HepG2 (cell line): ENCODE results near the gene KLHL36. TPM values are rescaled to one million over a fixed set of nuclear protein-coding genes. Genes with fewer than 3 reads are reported as not detected.

Experiments used
- KDM2A ChIP-seq: sonication (generic); formaldehyde crosslinking; IDR thresholded peaks from 2 replicates; pipeline ENCODE4 v1.4.0; 2020; ENCODE audit warnings: low read depth, missing genetic modification reagents, borderline replicate concordance
- MAFF ChIP-seq: IDR thresholded peaks from 2 replicates; pipeline ENCODE4 v1.6.1; 2011; ENCODE audit warnings: low read depth, low read length, improper control_type of control experiment
- MAZ ChIP-seq, 2 experiments: sonication (generic) in 1 of 2; formaldehyde crosslinking in 1 of 2; IDR thresholded peaks; 2 replicates each; pipeline versions ENCODE4 v1.5.0 to v1.6.1; 2012 to 2020; ENCODE audit warnings: low read depth in 2 of 2, mild to moderate bottlenecking in 2 of 2, borderline replicate concordance in 1 of 2, improper control_type of control experiment in 1 of 2, low read length in 1 of 2, missing genetic modification reagents in 1 of 2, moderate library complexity in 1 of 2
- MIXL1 ChIP-seq: IDR thresholded peaks from 2 replicates; pipeline ENCODE4 v1.6.1; 2016
- PBX3 ChIP-seq: sonication (generic); formaldehyde crosslinking; IDR thresholded peaks from 2 replicates; pipeline ENCODE4 v1.8.1; 2023; ENCODE audit warnings: missing genetic modification reagents, inconsistent platforms, borderline replicate concordance
- RERE ChIP-seq: IDR thresholded peaks from 2 replicates; pipeline ENCODE4 v1.6.1; 2016; ENCODE audit warnings: low read depth, missing genetic modification reagents, missing compliant biosample characterization
- RFXAP ChIP-seq: sonication (generic); formaldehyde crosslinking; IDR thresholded peaks from 2 replicates; pipeline ENCODE4 v1.4.0; 2020; ENCODE audit warnings: missing genetic modification reagents, borderline replicate concordance
- SKIL ChIP-seq: sonication (generic); formaldehyde crosslinking; IDR thresholded peaks from 2 replicates; pipeline ENCODE4 v1.8.0; 2022; ENCODE audit warnings: missing genetic modification reagents, mild to moderate bottlenecking, moderate library complexity, borderline replicate concordance
- USF2 ChIP-seq, 2 experiments: sonication (generic) in 1 of 2; formaldehyde crosslinking in 1 of 2; IDR thresholded peaks; 2 replicates each; pipeline versions ENCODE4 v1.5.1 to v1.6.1; 2011 to 2020; ENCODE audit warnings: borderline replicate concordance in 1 of 2, low read depth in 1 of 2, low read length in 1 of 2, mild to moderate bottlenecking in 1 of 2, missing genetic modification reagents in 1 of 2, moderate library complexity in 1 of 2
- ZFX ChIP-seq: sonication (generic); formaldehyde crosslinking; IDR thresholded peaks from 2 replicates; pipeline ENCODE4 v1.4.0; 2020; ENCODE audit warnings: mild to moderate bottlenecking, low read depth, missing genetic modification reagents, moderate library complexity
- ZNF451 ChIP-seq: sonication (generic); formaldehyde crosslinking; IDR thresholded peaks from 2 replicates; pipeline ENCODE4 v1.5.0; 2020; ENCODE audit warnings: mild to moderate bottlenecking, missing genetic modification reagents
- ZNF564 ChIP-seq: sonication (generic); formaldehyde crosslinking; IDR thresholded peaks from 2 replicates; pipeline ENCODE4 v1.8.1; 2023; ENCODE audit warnings: mild to moderate bottlenecking, missing genetic modification reagents
- ZNF614 ChIP-seq: IDR thresholded peaks from 2 replicates; pipeline ENCODE4 v1.6.1; 2018; ENCODE audit warnings: missing biosample characterization, missing genetic modification reagents, inconsistent platforms, borderline replicate concordance
- ZSCAN31 ChIP-seq: sonication (generic); formaldehyde crosslinking; IDR thresholded peaks from 2 replicates; pipeline ENCODE4 v1.5.0; 2020; ENCODE audit warnings: low read depth, mild to moderate bottlenecking, missing genetic modification reagents
- polyA plus RNA-seq, 8 experiments: library from polyadenylated mRNA; depleted of rRNA in 3 of 8; stranded (reverse) in 7 of 8; unstranded in 1 of 8; fragments of >200 nt; fragmentation: Illumina TruSeq in 4 of 8; extraction: Trizol in 4 of 8; gene quantifications; 2 replicates each; pipeline versions ENCODE4 v1.2.1 to v1.2.3, GENCODE V29; 2011 to 2016; ENCODE audit warnings: low read depth in 4 of 8, missing spikeins in 1 of 8, mixed read lengths in 1 of 8; ENCODE audit not compliant: insufficient read depth in 1 of 8
- total RNA-seq, 5 experiments: library from RNA; depleted of rRNA; stranded (reverse); fragments of >200 nt; fragmentation: Illumina TruSeq; extraction: Trizol; gene quantifications; 2 replicates each; pipeline ENCODE4 v1.2.3, GENCODE V29; 2016; ENCODE audit warnings: low read depth in 1 of 5

Gene KLHL36
- total and polyA plus RNA-seq, 2 of the 13 experiments (the other 11 are each of a cell fraction or from before 2014, with no cell fraction given) = 24.3 to 26.0 TPM

- TF ChIP-seq SKIL (peak; percentile 44; the same call in 1 of the 2 replicates), ZSCAN31 (CRISPR knock-in tag) (no peak), ZNF614 (CRISPR knock-in tag) (no peak), RFXAP (CRISPR knock-in tag) (no peak), ZFX (CRISPR knock-in tag) (no peak), USF2 (IDR thresholded peaks at IDR 0.05; ENCODE audit: low read depth, low read length) (no peak), USF2 (CRISPR knock-in tag; IDR thresholded peaks at IDR 0.05; ENCODE audit: borderline replicate concordance) (0 out of 2 replicates have a peak, but pooled peaks have one; percentile 24), MAFF (no peak), KDM2A (no peak), MIXL1 (CRISPR knock-in tag) (no peak), PBX3 (CRISPR knock-in tag) (no peak), ZNF451 (no peak), MAZ (IDR thresholded peaks at IDR 0.05; ENCODE audit: borderline replicate concordance, low read depth, low read length) (no peak), MAZ (CRISPR knock-in tag; IDR thresholded peaks at IDR 0.05; ENCODE audit: low read depth) (no peak), ZNF564 (CRISPR knock-in tag) (no peak), RERE (CRISPR knock-in tag) (no peak)
Measured at GRCh38 chr16:84633622-84634021, 14.7 kb upstream of the KLHL36 start (continued).
